ENCODE data around the gene BCAP31. TPM values are rescaled to one million over a fixed set of nuclear protein-coding genes. Genes with fewer than 3 reads are reported as not detected.
"Not testable (repeated sequence)": the region's sequence is repeated elsewhere in the genome, so short reads cannot be mapped to it uniquely, and the experiment has no call there.

Gene BCAP31
- total RNA-seq, 1 donor from 2014 or later, result 219 TPM

DNA sequence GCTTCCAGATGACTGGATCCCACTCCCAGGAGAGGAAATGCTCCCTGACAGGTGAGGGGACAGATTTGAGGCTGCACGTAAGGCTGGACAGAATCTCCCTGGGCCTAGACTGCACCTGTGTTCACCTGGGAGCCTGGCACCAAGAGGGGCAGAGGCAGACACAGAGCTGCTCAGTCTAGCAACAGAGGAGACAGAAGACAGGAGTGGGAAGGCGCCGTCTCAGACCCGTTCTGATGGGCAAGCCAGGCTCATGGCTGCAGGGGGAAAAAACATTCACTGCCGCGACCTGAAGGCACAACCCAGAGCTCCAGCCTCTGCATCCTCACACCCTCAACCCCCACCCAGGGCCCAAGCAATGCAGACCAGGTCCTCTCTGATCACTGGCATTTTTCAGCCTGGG, 16.8 kb downstream of the BCAP31 start:
- Histone ChIP-seq H3K36me3 (ENCODE audit: insufficient read depth, low read length) (no peaks in the 10 kb centered on the region), H3K27me3 (ENCODE audit: insufficient read depth, low read length) (no peaks in the 10 kb centered on the region), H2AFZ (ENCODE audit: low read depth, low read length) (no peak overlapping the region), H3K9me3 (ENCODE audit: insufficient read depth, low read depth, low read length) (no peaks in the 10 kb centered on the region), H4K20me1 (ENCODE audit: insufficient read depth, low read length) (peaks cover 8% of the 10 kb centered on the region), H3K4me1 (ENCODE audit: insufficient read depth, low read length) (peaks cover 5% of the 10 kb centered on the region), H3K4me2 (ENCODE audit: low read length) (no peak overlapping the region), H3K27ac (ENCODE audit: low read depth, low read length) (no peak overlapping the region), H3K4me3 (ENCODE audit: insufficient read depth, low read depth, low read length) (no peak overlapping the region), H3K79me2 (ENCODE audit: insufficient read depth, low read length) (no peaks in the 10 kb centered on the region), H3K9ac (ENCODE audit: low read length) (no peak overlapping the region)
- DNase-seq (ENCODE audit: low read depth) (no peak), FAIRE-seq (no peak)
- no peak overlapping the region for H3K4me3 Mint-ChIP-seq (ENCODE audit: unreplicated experiment)
- no peaks in the 10 kb centered on the region for H3K9me3 Mint-ChIP-seq (ENCODE audit: unreplicated experiment)
- peaks cover 2% of the 10 kb centered on the region for H3K36me3 Mint-ChIP-seq (ENCODE audit: low read depth, unreplicated experiment)
- H3K27me3 Mint-ChIP-seq (ENCODE audit: low read depth, unreplicated experiment), result no peaks in the 10 kb centered on the region
- H3K4me1 Mint-ChIP-seq (ENCODE audit: low read depth, unreplicated experiment), result peaks cover 6% of the 10 kb centered on the region
- no peak for TF ChIP-seq EZH2 (IDR thresholded peaks at IDR 0.05; ENCODE audit: insufficient read depth, low read length)
- TF ChIP-seq, protein P1, sequence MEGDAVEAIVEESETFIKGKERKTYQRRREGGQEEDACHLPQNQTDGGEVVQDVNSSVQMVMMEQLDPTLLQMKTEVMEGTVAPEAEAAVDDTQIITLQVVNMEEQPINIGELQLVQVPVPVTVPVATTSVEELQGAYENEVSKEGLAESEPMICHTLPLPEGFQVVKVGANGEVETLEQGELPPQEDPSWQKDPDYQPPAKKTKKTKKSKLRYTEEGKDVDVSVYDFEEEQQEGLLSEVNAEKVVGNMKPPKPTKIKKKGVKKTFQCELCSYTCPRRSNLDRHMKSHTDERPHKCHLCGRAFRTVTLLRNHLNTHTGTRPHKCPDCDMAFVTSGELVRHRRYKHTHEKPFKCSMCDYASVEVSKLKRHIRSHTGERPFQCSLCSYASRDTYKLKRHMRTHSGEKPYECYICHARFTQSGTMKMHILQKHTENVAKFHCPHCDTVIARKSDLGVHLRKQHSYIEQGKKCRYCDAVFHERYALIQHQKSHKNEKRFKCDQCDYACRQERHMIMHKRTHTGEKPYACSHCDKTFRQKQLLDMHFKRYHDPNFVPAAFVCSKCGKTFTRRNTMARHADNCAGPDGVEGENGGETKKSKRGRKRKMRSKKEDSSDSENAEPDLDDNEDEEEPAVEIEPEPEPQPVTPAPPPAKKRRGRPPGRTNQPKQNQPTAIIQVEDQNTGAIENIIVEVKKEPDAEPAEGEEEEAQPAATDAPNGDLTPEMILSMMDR (IDR thresholded peaks at IDR 0.05; ENCODE audit: insufficient read depth, low read depth, low read length), result no peak
- H3K27ac Mint-ChIP-seq (ENCODE audit: unreplicated experiment), result no peak overlapping the region

DNA sequence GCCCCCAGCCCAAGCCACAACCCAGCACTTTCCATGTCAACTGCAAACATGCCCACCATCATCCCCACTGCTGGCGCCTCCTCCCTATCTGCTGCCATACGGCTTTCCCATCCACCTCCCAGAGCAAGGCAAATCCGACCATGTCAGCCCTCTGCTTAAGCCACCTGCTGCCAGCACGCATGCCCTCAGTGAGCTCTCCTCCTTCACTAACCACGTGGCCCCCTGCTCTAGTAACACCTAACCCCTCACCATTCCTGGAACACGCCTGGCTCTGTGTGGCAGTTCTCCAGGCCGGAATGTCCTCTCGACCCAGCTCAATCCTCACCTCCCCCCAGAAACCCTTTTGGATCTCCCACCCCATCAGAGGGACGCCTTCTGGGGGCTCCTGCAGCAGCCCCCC, 17.4 kb downstream of the BCAP31 start:
- peaks cover 8% of the 10 kb centered on the region for H4K20me1 ChIP-seq (ENCODE audit: insufficient read depth, low read length)
- no peaks in the 10 kb centered on the region for H3K79me2 ChIP-seq (ENCODE audit: insufficient read depth, low read length)
- H2AFZ ChIP-seq (ENCODE audit: low read depth, low read length), result no peak overlapping the region
- no peaks in the 10 kb centered on the region for H3K27me3 Mint-ChIP-seq (ENCODE audit: low read depth, unreplicated experiment)
- peaks cover 5% of the 10 kb centered on the region for H3K4me1 ChIP-seq (ENCODE audit: insufficient read depth, low read length)
- H3K36me3 ChIP-seq (ENCODE audit: insufficient read depth, low read length), result no peaks in the 10 kb centered on the region
- no peaks in the 10 kb centered on the region for H3K27me3 ChIP-seq (ENCODE audit: insufficient read depth, low read length)
- peaks cover 2% of the 10 kb centered on the region for H3K36me3 Mint-ChIP-seq (ENCODE audit: low read depth, unreplicated experiment)
- no peaks in the 10 kb centered on the region for H3K9me3 ChIP-seq (ENCODE audit: insufficient read depth, low read depth, low read length)
- no peak overlapping the region for H3K27ac ChIP-seq (ENCODE audit: low read depth, low read length)
- FAIRE-seq, result no peak
- TF ChIP-seq, protein P1 (IDR thresholded peaks at IDR 0.05; ENCODE audit: insufficient read depth, low read depth, low read length), result no peak
- TF ChIP-seq EZH2 (IDR thresholded peaks at IDR 0.05; ENCODE audit: insufficient read depth, low read length), result no peak
- H3K9me3 Mint-ChIP-seq (ENCODE audit: unreplicated experiment), result no peaks in the 10 kb centered on the region
- no peak overlapping the region for H3K9ac ChIP-seq (ENCODE audit: low read length)
- no peak overlapping the region for H3K4me3 Mint-ChIP-seq (ENCODE audit: unreplicated experiment)
- H3K27ac Mint-ChIP-seq (ENCODE audit: unreplicated experiment), result no peak overlapping the region
- no peak for DNase-seq (ENCODE audit: low read depth)
- H3K4me1 Mint-ChIP-seq (ENCODE audit: low read depth, unreplicated experiment), result peaks cover 6% of the 10 kb centered on the region
- H3K4me3 ChIP-seq (ENCODE audit: insufficient read depth, low read depth, low read length), result no peak overlapping the region
- H3K4me2 ChIP-seq (ENCODE audit: low read length), result no peak overlapping the region

DNA sequence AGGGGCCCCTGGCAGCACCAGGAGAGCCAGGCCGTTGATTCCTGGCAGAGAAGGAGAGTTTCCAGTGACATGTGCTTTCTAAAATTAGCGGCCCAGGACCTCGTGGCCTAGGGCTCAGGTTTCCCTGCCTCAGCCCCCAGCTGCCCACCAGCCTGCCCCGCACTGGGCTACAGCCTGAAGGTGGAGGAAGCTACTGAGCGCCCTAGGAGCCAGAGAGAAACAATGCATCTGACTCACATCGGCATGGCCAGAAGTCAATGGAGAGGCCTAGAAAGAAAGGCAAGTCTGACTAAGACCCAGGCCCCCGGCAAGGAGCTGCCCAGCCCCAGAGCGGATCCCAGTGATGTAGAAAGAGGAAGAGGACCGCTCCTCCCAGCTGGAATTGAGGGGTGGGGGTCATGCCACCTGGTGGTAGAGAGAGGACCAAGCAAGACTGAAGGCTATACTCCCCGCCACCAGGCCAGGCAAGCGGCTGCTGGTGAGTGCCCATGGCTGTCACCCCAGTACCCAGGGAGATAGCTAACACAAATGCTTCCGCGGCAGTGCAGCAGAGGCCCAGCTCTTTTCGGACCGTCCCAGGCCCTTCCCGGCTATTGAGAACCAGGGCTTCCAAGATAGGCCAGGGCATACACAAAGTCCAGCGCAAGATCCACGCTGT, 18.7 kb downstream of the BCAP31 start:
- not testable (repeated sequence) for H3K27ac ChIP-seq (ENCODE audit: low read depth, low read length); FAIRE-seq; H3K27me3 ChIP-seq (ENCODE audit: insufficient read depth, low read length); H4K20me1 ChIP-seq (ENCODE audit: insufficient read depth, low read length); H3K4me3 ChIP-seq (ENCODE audit: insufficient read depth, low read depth, low read length); H3K9me3 ChIP-seq (ENCODE audit: insufficient read depth, low read depth, low read length); H3K27ac Mint-ChIP-seq (ENCODE audit: unreplicated experiment); H3K36me3 ChIP-seq (ENCODE audit: insufficient read depth, low read length); H2AFZ ChIP-seq (ENCODE audit: low read depth, low read length); H3K9ac ChIP-seq (ENCODE audit: low read length); H3K79me2 ChIP-seq (ENCODE audit: insufficient read depth, low read length); H3K4me1 ChIP-seq (ENCODE audit: insufficient read depth, low read length); H3K4me1 Mint-ChIP-seq (ENCODE audit: low read depth, unreplicated experiment); H3K4me2 ChIP-seq (ENCODE audit: low read length); H3K4me3 Mint-ChIP-seq (ENCODE audit: unreplicated experiment); H3K9me3 Mint-ChIP-seq (ENCODE audit: unreplicated experiment); H3K27me3 Mint-ChIP-seq (ENCODE audit: low read depth, unreplicated experiment); H3K36me3 Mint-ChIP-seq (ENCODE audit: low read depth, unreplicated experiment)
- peak; percentile 41 for DNase-seq (ENCODE audit: low read depth)

DNA sequence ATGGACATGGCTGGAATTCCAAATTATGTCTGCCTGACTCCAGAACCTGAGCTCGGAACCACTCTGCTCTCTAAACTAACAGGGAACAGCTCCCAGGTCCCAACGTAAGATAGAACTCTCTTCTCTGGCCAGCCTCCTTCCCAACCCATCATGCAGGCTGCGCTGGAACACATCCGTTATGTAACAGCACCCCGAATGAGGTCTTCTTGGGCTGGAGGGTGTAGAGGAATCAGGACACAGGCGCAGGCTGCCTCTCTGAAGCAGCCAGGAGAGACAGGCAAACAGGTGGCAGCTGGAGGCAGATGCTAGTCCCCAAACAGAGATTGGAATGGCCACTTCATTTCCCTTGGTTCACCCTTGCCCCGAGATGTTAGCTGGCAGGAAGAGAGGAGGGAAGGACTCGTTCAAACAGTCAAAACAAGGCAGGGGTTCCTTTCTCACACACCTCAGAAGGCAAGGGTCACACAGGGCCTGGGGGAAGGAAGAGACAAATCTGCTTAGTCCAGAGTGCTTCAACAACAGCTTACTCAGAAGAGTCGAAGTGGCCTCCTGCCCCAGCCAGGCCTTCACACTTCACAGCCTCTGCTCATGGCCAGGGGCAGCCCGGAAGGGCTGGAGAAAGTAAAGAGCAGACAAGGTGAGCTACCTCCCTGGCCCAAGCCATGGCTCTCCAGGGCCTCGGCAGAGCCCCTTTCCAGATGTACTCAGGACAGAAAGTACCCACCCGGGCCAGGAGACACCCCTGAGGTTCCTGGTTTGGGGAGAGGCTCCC, 19.4 kb downstream of the BCAP31 start:
- not testable (repeated sequence) for H3K4me2 ChIP-seq (ENCODE audit: low read length); H3K27ac Mint-ChIP-seq (ENCODE audit: unreplicated experiment); H3K27ac ChIP-seq (ENCODE audit: low read depth, low read length); H3K4me1 Mint-ChIP-seq (ENCODE audit: low read depth, unreplicated experiment); FAIRE-seq; H3K9me3 Mint-ChIP-seq (ENCODE audit: unreplicated experiment); H3K36me3 ChIP-seq (ENCODE audit: insufficient read depth, low read length); H3K27me3 ChIP-seq (ENCODE audit: insufficient read depth, low read length); DNase-seq (ENCODE audit: low read depth); H3K79me2 ChIP-seq (ENCODE audit: insufficient read depth, low read length); H2AFZ ChIP-seq (ENCODE audit: low read depth, low read length); H3K4me3 Mint-ChIP-seq (ENCODE audit: unreplicated experiment); H3K4me3 ChIP-seq (ENCODE audit: insufficient read depth, low read depth, low read length); H3K27me3 Mint-ChIP-seq (ENCODE audit: low read depth, unreplicated experiment); H4K20me1 ChIP-seq (ENCODE audit: insufficient read depth, low read length); H3K4me1 ChIP-seq (ENCODE audit: insufficient read depth, low read length); H3K9me3 ChIP-seq (ENCODE audit: insufficient read depth, low read depth, low read length); H3K9ac ChIP-seq (ENCODE audit: low read length); H3K36me3 Mint-ChIP-seq (ENCODE audit: low read depth, unreplicated experiment)

Data from astrocyte (in vitro differentiated cells and primary cell).